K562 treated with DMSO at 1 percent for 12 hours (cell line): ENCODE measurements around the gene KIF18A. TPM values are rescaled to one million over a fixed set of nuclear protein-coding genes. Genes with fewer than 3 reads are reported as not detected.

Experiments used
- total RNA-seq: library from RNA; unstranded; fragments of 300-600 nt; gene quantifications from 2 replicates; pipeline ENCODE4 v1.2.3, GENCODE V29; 2022; ENCODE audit not compliant: insufficient read depth

Gene KIF18A
- total RNA-seq: 5.6 and 16.7 TPM in 2 replicates

GRCh38 chr11:28107750-28108618 lies at the start of gene KIF18A, which contains the start of gene METTL15:
TSS of gene KIF18A (minus strand) at chr11:28108156. CDS start at chr11:28097947, 10,209 bp downstream.
TSS of gene METTL15 (plus strand) at chr11:28108388. CDS start at chr11:28113335, 4,947 bp downstream.

Other genes starting within 250 kb of the KIF18A start
- gene METTL15, start 232 bp upstream of the KIF18A start, total RNA-seq: 4.2 and 8.7 TPM in 2 replicates